Tibial nerve (tissue), 4 donors: ENCODE results near the gene MARCKSL1. TPM values are rescaled to one million over a fixed set of nuclear protein-coding genes. Genes with fewer than 3 reads are reported as not detected.

Experiments
- DNase-seq, 2 donors: peaks; one replicate each; pipeline ENCODE4 v3.0.0-alpha.2; 2019; ENCODE audit warnings: low spot score in 2 of 2
- H3K27ac ChIP-seq, 4 donors: fragments of 200-600 bp; sonication (generic) in 3 of 4; one replicate each; pipeline ENCODE4 v1.5.1; 2017 to 2019; ENCODE audit warnings: mild to moderate bottlenecking in 1 of 4
- H3K27me3 ChIP-seq, 2 donors: fragments of 200-600 bp; sonication (generic) in 1 of 2; one replicate each; pipeline versions ENCODE4 v1.5.1 to v1.6.0; 2017 to 2019
- H3K36me3 ChIP-seq, 3 donors: fragments of 200-600 bp; sonication (generic); one replicate each; pipeline ENCODE4 v1.5.1; 2018 to 2019
- H3K4me1 ChIP-seq, 4 donors: fragments of 200-600 bp; sonication (generic) in 3 of 4; one replicate each; pipeline ENCODE4 v1.5.1; 2017 to 2019
- H3K4me3 ChIP-seq, 4 donors: fragments of 200-600 bp; sonication (generic) in 3 of 4; one replicate each; pipeline ENCODE4 v1.5.1; 2017 to 2019; ENCODE audit warnings: mild to moderate bottlenecking in 1 of 4, moderate library complexity in 1 of 4
- H3K9me3 ChIP-seq, 4 donors: fragments of 200-600 bp; sonication (generic) in 3 of 4; one replicate each; pipeline ENCODE4 v1.5.1; 2017 to 2019
- CTCF ChIP-seq, 5 experiments: fragments of 200-600 bp in 3 of 5; fragments of 450-650 bp in 2 of 5; sonication (generic) in 3 of 5; IDR thresholded peaks; one replicate each; pipeline ENCODE4 v1.5.1; 2016 to 2019; ENCODE audit warnings: antibody characterized with exemption in 5 of 5, mild to moderate bottlenecking in 3 of 5, moderate library complexity in 2 of 5
- EP300 ChIP-seq, 2 donors: sonication (generic); formaldehyde crosslinking; IDR thresholded peaks; one replicate each; pipeline ENCODE4 v1.6.1; 2017; ENCODE audit warnings: antibody characterized with exemption in 2 of 2, mild to moderate bottlenecking in 1 of 2
- POLR2A ChIP-seq, 2 donors: fragments of 450-650 bp; IDR thresholded peaks; one replicate each; pipeline ENCODE4 v1.6.1; 2017; ENCODE audit warnings: antibody characterized with exemption in 2 of 2, mild to moderate bottlenecking in 2 of 2, moderate library complexity in 2 of 2
- WGBS, 2 donors: methylation state at CpG; one replicate each; pipeline ENCODE4 v1.1.5; 2018; 5-methylcytosine and 5-hydroxymethylcytosine counted together
- total RNA-seq, 4 donors: library from RNA; depleted of rRNA; stranded (reverse); fragments of >200 nt; gene quantifications; one replicate each; pipeline ENCODE4 v1.1.0, GENCODE V29; 2016

The MARCKSL1 gene
- total RNA-seq, 4 donors from 2014 or later, result 42.4 to 61.2 (median 45.0) TPM

- Histone ChIP-seq H3K9me3 (no peaks in the 10 kb centered on the region), H3K4me3 (no peak overlapping the region), H3K27me3 (no peaks in the 10 kb centered on the region), H3K36me3 (peaks cover 0 to 49% (median 5%) of the 10 kb centered on the region in 3 donors), H3K4me1 (peaks cover 0 to 35% (median 29%) of the 10 kb centered on the region in 4 donors), H3K27ac (peak overlapping the region in 2 of 4 donors; percentile 6 to 91)
- no peak for TF ChIP-seq EP300 (IDR thresholded peaks at IDR 0.05)
- no peak for TF ChIP-seq CTCF (IDR thresholded peaks at IDR 0.05)
- TF ChIP-seq POLR2A (IDR thresholded peaks at IDR 0.05), result no peak
- WGBS, 2 donors, result 66 to 68% methylated on average over 3 of the region's 3 CpGs
- no peak for DNase-seq
Measured at GRCh38 chr1:32333251-32333963, 2.6 kb downstream of the MARCKSL1 start.

- peaks cover 0 to 27% (median 20%) of the 10 kb centered on the region in 4 donors for H3K4me1 ChIP-seq
- no peak for TF ChIP-seq CTCF (IDR thresholded peaks at IDR 0.05)
- TF ChIP-seq POLR2A (IDR thresholded peaks at IDR 0.05), result no peak
- no peak for TF ChIP-seq EP300 (IDR thresholded peaks at IDR 0.05)
- H3K4me3 ChIP-seq, result no peak overlapping the region
- peak overlapping the region in 2 of 4 donors; percentile 6 to 91 for H3K27ac ChIP-seq
- H3K27me3 ChIP-seq, result no peaks in the 10 kb centered on the region
- DNase-seq, result no peak
- WGBS, 2 donors, result 58 to 69% methylated on average over 3 of the region's 3 CpGs
- H3K9me3 ChIP-seq, result no peaks in the 10 kb centered on the region
- peaks cover 1 to 58% (median 5%) of the 10 kb centered on the region in 3 donors for H3K36me3 ChIP-seq
Measured at GRCh38 chr1:32332290-32333079, 3.5 kb downstream of the MARCKSL1 start.

- TF ChIP-seq CTCF (IDR thresholded peaks at IDR 0.05) (no peak), POLR2A (IDR thresholded peaks at IDR 0.05) (no peak), EP300 (IDR thresholded peaks at IDR 0.05) (no peak)
Measured at GRCh38 chr1:32331549-32331948, 4.5 kb downstream of the MARCKSL1 start.

DNA sequence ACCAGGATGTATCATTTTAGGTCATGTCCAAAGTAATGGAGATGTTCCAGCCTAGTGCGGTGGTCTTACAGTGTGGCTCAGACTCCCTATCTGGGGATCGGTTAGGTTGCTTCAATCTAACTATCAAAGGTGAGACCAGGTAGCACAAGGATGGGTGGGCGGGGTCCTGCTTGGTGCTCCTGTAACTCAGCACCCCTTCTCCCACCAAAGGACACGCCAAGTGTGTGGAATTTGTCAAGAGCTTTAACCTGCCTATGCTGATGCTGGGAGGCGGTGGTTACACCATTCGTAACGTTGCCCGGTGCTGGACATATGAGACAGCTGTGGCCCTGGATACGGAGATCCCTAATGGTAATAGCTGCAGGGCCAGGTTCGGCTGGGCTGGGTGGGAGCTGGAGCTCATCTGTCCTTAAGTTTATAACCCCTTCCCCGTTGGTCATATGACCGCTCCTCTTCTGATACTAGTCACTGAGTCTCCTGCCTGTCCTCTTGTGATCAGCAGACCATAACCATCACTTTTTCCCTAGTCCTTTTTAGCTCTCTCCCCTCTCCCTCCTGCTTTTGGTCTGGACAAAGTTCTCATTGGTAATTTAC lies 5.4 kb downstream of the MARCKSL1 start:
- WGBS, 2 donors, result 84 to 88% methylated on average over 12 of the region's 12 CpGs
- DNase-seq, result no peak
- no peak for TF ChIP-seq POLR2A (IDR thresholded peaks at IDR 0.05)
- TF ChIP-seq CTCF (IDR thresholded peaks at IDR 0.05), result no peak
- no peak for TF ChIP-seq EP300 (IDR thresholded peaks at IDR 0.05)
- H3K27ac ChIP-seq, result no peak overlapping the region
- peaks cover 3 to 76% (median 5%) of the 10 kb centered on the region in 3 donors for H3K36me3 ChIP-seq
- H3K9me3 ChIP-seq, result no peaks in the 10 kb centered on the region
- H3K27me3 ChIP-seq, result no peaks in the 10 kb centered on the region
- peaks cover 0 to 11% (median 7%) of the 10 kb centered on the region in 4 donors for H3K4me1 ChIP-seq
- no peak overlapping the region for H3K4me3 ChIP-seq

More at GRCh38 chr1:32331549-32331948, 4.5 kb downstream of the MARCKSL1 start:
- 89 to 91% methylated on average over 12 of the region's 12 CpGs for WGBS, 2 donors
- Histone ChIP-seq H3K4me3 (no peak overlapping the region), H3K9me3 (no peaks in the 10 kb centered on the region), H3K27ac (no peak overlapping the region), H3K4me1 (peaks cover 0 to 17% (median 11%) of the 10 kb centered on the region in 4 donors), H3K36me3 (peaks cover 3 to 67% (median 5%) of the 10 kb centered on the region in 3 donors), H3K27me3 (no peaks in the 10 kb centered on the region)
- DNase-seq, result no peak
